Fibroblast of skin of abdomen (primary cell): ENCODE results near the gene CYP21A2.
"Not testable (repeated sequence)": the region's sequence is repeated elsewhere in the genome, so short reads cannot be mapped to it uniquely, and the experiment has no call there.

ENCODE experiments used
- DNase-seq: peaks from one replicate; pipeline ENCODE4 v3.0.0-alpha.2; 2013

CYP21A2 gene

DNA sequence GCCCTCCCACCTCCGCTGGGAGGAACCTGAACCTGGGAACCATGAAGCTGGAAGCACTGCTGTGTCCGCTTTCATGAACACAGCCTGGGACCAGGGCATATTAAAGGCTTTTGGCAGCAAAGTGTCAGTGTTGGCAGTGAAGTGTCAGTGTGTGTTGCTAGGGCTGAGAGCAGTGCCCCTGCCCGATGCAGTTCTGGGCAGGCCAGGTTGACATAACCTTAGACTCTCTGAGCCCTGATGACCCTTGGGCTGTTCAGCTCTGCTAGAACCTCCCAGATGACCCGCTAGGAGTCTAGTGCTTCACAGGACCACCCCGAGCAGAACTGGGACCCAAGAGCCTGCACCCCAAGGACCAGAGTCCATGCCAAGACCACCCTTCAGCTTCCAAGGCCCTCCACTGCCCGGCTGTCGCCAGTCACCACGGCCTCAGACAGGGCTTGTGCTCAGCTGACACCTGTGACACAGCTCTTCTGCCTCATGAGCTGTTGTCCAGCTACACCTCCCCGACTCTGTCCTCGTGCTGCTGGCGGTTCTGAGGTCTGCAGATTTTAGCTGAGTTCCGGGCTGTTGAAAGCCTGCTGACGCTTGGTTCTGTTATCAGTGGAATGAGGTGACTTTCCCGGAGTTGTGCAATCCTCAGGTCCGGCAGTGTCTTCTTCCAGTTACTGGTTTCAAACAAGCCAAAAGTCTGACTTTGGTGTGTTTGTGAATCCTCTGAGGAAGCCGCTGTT, 2.8 kb upstream of the CYP21A2 start:
- DNase-seq = not testable (repeated sequence)

DNA sequence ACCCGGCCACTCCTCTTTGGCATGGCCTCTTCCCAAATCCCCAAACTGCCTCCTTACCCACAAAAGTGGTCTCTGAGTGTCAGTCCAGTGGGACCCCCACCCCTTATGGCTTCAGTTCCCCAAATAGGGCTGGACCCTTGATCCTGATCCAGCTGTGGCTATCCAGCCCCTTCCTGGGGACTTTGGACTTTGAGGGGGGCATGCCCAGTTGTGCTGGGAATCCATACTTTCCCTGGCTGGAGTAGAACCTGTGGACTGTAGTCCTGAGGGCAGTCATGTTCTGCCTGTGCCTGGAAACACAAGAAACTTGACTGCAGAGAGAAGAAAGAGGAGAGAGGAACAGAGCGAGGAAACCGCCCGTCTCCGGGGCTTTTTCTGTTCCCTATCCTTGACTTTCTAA, 1.1 kb upstream of the CYP21A2 start:
- not testable (repeated sequence) for DNase-seq

DNA sequence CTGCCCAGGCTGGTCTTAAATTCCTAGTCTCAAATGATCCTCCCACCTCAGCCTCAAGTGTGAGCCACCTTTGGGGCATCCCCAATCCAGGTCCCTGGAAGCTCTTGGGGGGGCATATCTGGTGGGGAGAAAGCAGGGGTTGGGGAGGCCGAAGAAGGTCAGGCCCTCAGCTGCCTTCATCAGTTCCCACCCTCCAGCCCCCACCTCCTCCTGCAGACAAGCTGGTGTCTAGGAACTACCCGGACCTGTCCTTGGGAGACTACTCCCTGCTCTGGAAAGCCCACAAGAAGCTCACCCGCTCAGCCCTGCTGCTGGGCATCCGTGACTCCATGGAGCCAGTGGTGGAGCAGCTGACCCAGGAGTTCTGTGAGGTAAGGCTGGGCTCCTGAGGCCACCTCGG, 663 bp downstream of the CYP21A2 start:
- not testable (repeated sequence) for DNase-seq

DNA sequence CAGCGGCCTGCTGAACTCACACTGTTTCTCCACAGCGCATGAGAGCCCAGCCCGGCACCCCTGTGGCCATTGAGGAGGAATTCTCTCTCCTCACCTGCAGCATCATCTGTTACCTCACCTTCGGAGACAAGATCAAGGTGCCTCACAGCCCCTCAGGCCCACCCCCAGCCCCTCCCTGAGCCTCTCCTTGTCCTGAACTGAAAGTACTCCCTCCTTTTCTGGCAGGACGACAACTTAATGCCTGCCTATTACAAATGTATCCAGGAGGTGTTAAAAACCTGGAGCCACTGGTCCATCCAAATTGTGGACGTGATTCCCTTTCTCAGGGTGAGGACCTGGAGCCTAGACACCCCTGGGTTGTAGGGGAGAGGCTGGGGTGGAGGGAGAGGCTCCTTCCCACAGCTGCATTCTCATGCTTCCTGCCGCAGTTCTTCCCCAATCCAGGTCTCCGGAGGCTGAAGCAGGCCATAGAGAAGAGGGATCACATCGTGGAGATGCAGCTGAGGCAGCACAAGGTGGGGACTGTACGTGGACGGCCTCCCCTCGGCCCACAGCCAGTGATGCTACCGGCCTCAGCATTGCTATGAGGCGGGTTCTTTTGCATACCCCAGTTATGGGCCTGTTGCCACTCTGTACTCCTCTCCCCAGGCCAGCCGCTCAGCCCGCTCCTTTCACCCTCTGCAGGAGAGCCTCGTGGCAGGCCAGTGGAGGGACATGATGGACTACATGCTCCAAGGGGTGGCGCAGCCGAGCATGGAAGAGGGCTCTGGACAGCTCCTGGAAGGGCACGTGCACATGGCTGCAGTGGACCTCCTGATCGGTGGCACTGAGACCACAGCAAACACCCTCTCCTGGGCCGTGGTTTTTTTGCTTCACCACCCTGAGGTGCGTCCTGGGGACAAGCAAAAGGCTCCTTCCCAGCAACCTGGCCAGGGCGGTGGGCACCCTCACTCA, 1.4 kb downstream of the CYP21A2 start:
- DNase-seq = not testable (repeated sequence)

DNA sequence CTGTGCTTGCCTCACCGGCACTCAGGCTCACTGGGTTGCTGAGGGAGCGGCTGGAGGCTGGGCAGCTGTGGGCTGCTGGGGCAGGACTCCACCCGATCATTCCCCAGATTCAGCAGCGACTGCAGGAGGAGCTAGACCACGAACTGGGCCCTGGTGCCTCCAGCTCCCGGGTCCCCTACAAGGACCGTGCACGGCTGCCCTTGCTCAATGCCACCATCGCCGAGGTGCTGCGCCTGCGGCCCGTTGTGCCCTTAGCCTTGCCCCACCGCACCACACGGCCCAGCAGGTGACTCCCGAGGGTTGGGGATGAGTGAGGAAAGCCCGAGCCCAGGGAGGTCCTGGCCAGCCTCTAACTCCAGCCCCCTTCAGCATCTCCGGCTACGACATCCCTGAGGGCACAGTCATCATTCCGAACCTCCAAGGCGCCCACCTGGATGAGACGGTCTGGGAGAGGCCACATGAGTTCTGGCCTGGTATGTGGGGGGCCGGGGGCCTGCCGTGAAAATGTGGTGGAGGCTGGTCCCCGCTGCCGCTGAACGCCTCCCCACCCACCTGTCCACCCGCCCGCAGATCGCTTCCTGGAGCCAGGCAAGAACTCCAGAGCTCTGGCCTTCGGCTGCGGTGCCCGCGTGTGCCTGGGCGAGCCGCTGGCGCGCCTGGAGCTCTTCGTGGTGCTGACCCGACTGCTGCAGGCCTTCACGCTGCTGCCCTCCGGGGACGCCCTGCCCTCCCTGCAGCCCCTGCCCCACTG, 2.3 kb downstream of the CYP21A2 start:
- not testable (repeated sequence) for DNase-seq

DNA sequence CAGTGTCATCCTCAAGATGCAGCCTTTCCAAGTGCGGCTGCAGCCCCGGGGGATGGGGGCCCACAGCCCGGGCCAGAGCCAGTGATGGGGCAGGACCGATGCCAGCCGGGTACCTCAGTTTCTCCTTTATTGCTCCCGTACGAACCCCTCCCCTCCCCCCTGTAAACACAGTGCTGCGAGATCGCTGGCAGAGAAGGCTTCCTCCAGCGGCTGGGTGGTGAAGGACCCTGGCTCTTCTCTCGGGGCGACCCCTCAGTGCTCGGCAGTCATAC, 2.8 kb downstream of the CYP21A2 start:
- not testable (repeated sequence) for DNase-seq

DNA sequence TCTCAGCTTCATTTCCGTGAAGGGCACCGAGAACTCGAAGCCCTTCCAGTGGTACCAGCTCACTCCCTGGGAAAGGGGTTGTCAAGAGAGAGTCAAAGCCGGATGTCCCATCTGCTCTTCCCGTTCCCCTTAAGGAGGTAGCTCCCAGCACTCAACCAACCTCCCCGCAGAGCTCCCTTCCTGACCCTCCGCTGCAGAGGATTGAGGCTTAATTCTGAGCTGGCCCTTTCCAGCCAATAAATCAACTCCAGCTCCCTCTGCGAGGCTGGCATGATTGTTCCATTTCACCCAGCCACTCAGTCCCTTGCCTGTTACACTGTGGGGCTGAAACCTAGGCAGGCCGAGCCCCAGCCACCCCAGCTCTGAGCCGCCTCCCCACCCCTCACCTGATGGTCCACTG, 3.2 kb downstream of the CYP21A2 start:
- DNase-seq = not testable (repeated sequence)

DNA sequence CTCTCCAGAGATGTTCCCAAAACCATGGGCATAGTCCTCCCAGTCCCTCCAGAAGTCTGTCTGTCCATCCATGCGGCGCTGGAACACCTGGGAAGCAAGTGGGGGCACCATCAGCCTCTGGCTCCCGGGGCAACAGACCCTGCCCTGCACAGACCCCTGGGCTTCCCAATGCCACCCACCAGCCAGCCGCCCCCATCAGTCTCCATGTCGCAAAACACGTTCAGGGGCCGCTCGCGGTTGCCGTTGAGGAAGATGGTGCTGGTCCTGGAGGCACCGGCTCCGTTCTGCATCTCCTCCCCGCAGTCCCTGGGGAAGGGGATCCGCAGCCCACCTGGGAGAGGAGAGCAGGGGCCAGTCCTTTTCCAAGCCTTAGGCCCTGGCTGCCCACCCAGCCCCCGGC, 4.1 kb downstream of the CYP21A2 start:
- DNase-seq = not testable (repeated sequence)

DNA sequence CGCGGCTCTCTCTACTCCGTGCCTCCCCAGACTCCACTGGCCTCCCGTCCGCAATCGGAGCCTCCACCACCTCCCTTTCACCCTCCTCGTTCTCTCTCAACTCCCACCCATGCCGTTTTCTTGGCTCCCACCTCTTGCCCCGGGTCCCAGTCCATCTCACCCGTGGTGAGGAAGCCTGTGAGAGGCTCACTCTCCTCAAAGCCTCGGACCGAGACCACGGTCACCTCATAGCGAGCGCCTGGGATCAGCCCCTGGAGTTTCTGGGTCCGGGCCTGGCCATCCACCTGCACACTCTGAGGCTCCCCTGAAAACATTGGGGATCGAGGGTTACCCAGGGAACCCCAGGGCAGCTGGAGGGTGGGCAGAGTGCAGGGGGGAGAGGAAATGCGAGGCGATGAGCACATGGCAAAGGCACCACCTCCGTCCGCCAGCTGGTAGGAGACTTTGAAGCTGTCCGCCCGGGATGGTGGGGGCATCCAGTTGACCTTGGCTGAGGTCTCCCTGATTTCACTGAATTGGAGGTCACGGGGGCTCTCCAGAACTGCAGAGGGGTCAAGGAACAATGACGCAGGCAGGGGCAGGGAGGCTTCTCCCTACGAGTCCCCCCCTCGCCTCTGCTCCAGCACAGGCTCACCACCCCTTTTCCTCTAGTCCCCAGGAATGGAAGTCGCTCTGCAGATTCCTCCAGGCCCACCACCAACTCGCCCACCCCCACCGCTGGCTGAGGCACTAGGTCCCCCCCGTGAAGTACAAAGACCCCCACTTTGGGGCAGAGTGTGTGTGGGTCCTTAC, 5.6 kb downstream of the CYP21A2 start:
- not testable (repeated sequence) for DNase-seq

DNA sequence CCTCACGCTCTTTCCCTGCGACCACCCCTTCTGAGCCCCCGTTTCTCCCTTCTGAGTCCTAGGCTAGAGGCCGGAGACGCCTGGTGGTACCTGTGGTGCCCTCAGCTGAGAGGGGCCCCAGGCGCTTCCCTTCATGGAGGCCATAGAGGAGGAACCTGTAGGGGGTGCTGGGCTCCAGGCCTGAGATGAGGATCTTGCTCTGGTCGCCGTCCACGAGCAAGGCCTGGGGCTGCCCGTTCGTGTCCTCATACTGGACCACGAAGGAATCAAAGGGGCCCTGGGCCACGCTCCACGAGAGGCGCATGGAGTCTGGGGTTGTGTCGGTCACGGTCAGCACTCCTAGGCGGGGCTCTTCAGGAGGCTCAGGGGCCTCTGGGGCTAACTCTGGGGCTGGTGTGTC, 6.7 kb downstream of the CYP21A2 start:
- not testable (repeated sequence) for DNase-seq

DNA sequence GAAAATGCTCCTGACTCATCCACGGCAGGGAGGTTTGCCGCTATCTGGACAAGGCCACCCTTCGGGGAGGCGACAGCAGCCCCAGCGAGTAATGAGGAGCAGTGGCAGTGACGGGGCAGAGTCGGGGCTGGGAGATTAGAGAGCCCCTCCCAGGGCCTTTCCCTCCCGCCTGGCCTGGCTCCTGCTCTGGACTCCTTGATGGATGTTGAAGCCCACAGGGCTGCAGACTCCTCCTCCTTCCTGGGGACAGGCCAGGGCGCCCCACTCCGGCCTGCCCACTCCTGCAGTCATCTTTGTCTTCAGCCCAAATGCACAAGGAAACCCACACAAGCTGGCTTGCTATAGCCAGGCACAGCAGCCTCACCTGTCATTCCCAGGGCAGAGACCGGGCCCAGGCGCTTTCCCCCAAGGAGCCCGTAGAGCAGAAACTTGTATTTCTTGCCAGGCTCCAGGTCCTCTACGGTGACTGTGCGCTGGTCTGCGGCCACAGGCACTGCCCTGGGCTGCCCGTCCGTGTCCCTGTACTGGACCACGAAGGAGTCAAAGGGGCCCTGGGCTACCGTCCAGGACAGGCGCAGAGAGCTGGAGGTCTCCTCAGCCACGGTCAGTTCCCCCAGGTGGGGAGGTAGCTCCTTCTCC, 7.7 kb downstream of the CYP21A2 start:
- DNase-seq = no peak

DNA sequence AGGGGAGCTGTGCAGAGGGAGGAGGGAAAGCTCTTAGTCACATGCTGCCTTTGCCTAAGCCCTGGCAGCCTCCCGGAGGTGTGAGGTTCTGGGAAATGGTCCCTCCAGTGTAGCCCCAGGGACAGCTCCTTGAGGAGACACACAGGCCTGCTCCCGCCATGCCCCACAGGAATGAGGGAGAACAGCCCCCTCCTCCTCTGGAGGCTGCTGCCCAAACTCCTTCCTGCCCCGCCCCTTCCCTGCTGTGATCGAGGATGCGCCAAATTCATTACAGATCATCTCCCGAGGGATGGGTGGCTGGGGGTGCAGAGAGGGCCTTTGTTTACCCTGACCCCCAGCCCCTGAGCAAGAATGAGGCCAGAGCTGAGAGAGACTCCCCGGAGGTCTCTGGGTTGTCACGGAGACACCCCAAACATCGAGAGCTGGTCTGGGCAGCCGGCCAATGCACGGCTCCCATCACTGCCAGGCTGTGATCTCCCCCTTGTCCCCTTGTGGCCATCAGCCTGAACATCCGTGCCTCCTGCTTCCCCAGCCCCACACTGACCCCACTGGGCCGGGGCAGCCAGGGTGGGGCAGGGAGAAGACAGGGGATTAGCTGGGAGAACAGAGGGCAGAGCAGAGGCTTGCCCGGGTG, 8.4 kb downstream of the CYP21A2 start:
- DNase-seq = peak; percentile 15

DNA sequence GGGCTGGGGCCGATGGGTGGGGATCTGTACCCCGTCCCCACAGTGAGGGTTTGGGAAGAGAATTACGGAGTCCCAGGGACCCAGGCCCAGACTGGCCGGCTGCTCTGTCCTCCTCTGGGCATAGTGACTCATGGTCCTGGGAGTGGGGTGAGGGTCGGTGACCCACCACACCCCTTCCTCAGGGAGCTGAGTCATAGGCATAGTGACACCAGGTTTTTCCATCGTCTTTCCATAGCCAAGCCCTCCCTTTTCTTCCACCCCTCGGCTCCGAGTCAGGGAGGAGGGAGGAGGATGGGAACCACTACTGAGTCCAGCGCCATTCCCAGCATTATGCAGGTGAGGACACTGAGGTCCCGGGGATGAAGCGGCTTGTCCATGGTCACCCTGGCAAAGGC, 8.9 kb downstream of the CYP21A2 start:
- DNase-seq = peak; percentile 7

DNA sequence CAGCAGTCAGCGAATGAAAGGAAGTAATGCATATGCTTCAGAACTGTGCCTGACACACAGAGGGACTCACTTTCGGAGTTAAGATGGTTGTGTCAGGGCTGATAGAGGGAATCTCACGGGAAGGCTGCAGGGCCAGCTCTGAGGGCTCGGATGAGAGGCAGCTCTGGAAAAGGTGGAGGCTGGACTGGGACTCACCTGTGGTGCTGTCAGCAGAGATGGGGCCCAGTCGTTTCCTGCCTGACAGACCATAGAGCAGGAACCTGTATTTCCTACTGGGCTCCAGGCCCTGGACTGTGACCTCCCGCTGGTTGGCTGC, 9.3 kb downstream of the CYP21A2 start:
- DNase-seq = no peak

DNA sequence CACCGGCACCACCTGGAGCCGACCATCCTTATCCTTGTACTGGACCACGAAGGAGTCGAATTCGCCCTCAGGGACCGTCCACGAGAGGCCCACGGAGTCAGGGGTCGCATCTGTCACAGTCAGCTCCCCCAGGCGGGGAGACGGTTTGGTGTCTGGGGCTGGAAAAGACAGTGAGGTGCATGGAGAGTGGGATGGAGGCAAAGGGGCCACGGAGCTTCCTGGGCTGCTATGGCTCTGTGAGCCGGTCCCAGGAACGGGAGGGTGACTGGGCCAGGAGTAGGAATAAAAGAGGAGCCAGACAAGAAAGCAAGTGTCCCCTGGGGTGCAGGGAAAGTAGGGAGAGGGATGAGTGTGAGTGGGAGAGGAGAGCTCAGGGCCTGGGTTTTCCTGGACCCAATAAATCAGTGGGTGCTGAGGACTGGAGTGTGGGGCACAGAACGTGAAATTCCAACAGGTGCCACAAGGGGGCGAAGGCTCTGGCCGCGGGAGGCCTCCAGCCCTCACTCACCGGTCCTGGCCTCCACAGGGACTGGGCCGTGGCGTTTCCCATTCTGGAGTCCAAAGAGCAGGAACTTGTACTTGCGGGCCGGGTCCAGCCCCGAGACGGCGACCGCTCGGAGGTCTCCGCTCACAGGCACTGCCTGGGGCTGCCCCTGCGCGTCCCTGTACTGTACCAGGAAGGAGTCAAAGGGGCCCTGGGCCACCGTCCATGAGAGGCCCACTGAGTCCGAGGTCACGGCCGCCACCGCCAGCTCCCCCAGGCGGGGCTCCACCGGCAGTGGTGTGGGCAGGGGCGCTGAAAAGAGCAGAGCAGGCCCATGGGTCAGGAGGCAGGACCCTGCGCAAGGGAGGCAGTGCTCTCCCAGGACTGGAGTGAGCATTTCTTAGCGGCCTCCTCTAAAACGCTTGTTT, 9.9 kb downstream of the CYP21A2 start:
- DNase-seq = peak; percentile 46

DNA sequence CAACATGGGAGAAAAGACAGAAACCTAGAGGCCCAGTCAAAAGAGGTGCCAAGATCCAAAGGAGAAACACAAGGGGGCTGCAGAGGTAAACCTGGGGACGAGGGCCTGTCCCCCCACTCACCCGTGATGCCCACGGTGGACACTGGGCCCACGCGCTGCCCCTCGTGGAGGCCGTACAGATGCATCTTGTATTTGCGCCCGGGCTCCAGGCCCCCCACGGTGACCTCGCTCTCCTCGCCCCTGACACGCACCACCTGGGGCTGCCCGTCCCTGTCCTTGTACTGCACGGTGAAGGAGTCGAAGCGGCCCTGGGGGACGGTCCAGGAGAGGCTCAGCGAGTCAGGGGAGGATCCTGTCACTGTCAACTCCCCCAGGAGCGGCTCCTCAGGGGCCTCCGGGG, 10.9 kb downstream of the CYP21A2 start:
- not testable (repeated sequence) for DNase-seq

DNA sequence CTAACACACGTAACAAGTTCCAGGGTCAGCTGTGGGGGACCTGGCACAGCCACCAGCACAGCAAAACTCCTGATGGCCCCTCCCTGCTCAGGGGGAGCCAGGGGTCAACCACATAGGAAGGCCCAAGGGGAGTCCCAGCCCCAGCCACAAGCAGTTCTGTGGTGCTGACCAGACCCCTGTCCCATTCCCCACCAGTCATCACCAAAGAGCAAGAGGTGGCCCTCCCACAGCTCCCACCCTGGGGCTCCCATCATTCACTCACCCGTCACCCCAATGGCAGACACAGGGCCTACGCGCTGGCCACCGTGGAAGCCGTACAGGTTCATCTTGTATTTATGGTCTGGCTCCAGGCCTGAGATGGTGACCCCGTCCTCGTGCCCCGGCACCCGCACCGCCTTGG, 11.5 kb downstream of the CYP21A2 start:
- DNase-seq = not testable (repeated sequence)

DNA sequence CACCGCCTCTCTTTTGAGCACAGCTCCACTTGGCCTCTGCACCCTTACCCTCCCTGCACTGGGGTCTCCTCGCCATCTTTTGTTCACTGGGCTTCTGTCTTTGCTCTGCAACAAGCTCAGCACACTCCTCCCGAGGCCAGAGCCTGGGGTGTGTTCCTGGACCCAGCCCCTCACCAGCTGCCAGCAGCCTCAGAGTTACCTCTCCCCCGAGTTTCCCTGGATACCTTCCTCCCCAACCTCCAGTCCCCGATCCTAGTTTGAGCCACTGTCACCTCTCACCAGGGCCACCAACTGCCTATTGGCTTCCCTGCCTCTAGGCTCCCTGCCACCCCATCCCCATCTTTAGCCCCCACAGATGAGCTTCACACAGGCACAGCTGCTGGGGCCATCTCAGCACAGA, 12.3 kb downstream of the CYP21A2 start:
- DNase-seq = no peak

DNA sequence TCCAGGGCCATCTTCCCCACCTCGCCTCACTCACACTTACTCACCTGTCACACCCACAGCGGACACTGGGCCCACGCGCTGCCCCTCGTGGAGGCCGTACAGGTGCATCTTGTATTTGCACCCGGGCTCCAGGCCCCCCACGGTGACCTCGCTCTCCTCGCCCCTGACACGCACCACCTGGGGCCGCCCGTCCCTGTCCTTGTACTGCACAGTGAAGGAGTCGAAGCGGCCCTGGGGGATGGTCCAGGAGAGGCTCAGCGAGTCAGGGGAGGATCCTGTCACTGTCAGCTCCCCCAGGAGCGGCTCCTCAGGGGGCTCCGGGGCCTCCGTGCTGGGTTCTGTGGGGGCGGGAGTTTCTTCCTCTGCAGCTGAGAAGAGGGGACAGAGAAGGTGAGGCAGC, 14.4 kb downstream of the CYP21A2 start:
- not testable (repeated sequence) for DNase-seq

DNA sequence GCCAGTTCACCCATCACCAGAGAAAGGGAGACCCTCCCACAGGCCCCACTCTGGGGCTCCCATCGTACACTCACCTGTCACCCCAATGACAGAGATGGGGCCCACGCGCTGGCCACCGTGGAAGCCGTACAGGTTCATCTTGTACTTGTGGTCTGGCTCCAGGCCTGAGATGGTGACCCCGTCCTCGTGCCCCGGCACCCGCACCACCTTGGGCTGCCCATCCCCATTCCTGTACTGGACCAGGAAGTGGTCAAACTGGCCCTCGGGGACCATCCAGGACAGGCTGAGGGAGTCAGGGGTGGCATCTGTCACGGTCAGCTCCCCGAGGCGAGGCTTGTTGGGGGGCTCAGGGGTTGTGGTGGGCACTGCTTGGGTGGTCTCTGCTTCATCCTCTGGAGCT, 15.1 kb downstream of the CYP21A2 start:
- not testable (repeated sequence) for DNase-seq
